ENCODE data around the gene ZNF691. TPM values are rescaled to one million over a fixed set of nuclear protein-coding genes. Genes with fewer than 3 reads are reported as not detected.

The ZNF691 gene
- total RNA-seq, 1 donor, result 14.8 TPM

Other genes starting within 250 kb of the ZNF691 start
- gene PPIH, start 188.2 kb upstream of the ZNF691 start, total RNA-seq, result 18.0 TPM
- gene YBX1, start 164.2 kb upstream of the ZNF691 start, total RNA-seq, result 347 TPM
- under 0.01 TPM for gene CLDN19, start 106.4 kb upstream of the ZNF691 start, total RNA-seq
- gene P3H1, start 79.6 kb upstream of the ZNF691 start, total RNA-seq, result 62.7 TPM
- gene C1orf50, start 79.4 kb upstream of the ZNF691 start, total RNA-seq, result 2.4 TPM
- gene TMEM269, start 61.6 kb upstream of the ZNF691 start, total RNA-seq, result under 0.01 TPM
- 9.7 TPM for gene ERMAP, start 29.5 kb upstream of the ZNF691 start, total RNA-seq
- gene SVBP, start 29.2 kb upstream of the ZNF691 start, total RNA-seq, result 7.0 TPM
- 83.5 TPM for gene SLC2A1, start 112.3 kb downstream of the ZNF691 start, total RNA-seq